ENCODE data around the gene IVD. TPM values are rescaled to one million over a fixed set of nuclear protein-coding genes. Genes with fewer than 3 reads are reported as not detected.
"Not testable (repeated sequence)": the region's sequence is repeated elsewhere in the genome, so short reads cannot be mapped to it uniquely, and the experiment has no call there.

Gene IVD
- total RNA-seq, 2 experiments from 2014 or later = 77.7 to 79.9 TPM

- ATAC-seq (peak; percentile 63), DNase-seq (peak; percentile 48)
- CTCF ChIA-PET = interaction anchor here (1.0 to 3.9 kb wide), 9 partner anchors 10 to 115 kb away, joined by 3 to 19 read pairs (median 7); partner anchors contain the start of gene BAHD1
- peaks cover 78% of the 10 kb centered on the region for H3K4me1 Mint-ChIP-seq (ENCODE audit: low read depth)
- POLR2A ChIA-PET = interaction anchor here (0.5 to 4.2 kb wide), 5 partner anchors 11 to 971 kb away, joined by 3 to 24 read pairs (median 3); partner anchors contain the start of genes BAHD1, CCDC32 and RPUSD2
- H3K36me3 Mint-ChIP-seq (ENCODE audit: low read depth) = peaks cover 2% of the 10 kb centered on the region
- H3K9me3 Mint-ChIP-seq (ENCODE audit: insufficient read depth) = no peaks in the 10 kb centered on the region
- no peaks in the 10 kb centered on the region for H3K27me3 Mint-ChIP-seq (ENCODE audit: low read depth)
- peak overlapping the region; percentile 96 for H3K27ac Mint-ChIP-seq
- H3K4me3 Mint-ChIP-seq = peak overlapping the region; percentile 74
Measured at GRCh38 chr15:40452296-40453090, 46.9 kb downstream of the IVD start.

GRCh38 chr15:40453941-40454340, 48.3 kb downstream of the IVD start:
- not testable (repeated sequence) for H3K27me3 Mint-ChIP-seq (ENCODE audit: low read depth); H3K9me3 Mint-ChIP-seq (ENCODE audit: insufficient read depth); H3K36me3 Mint-ChIP-seq (ENCODE audit: low read depth)
- peak overlapping the region; percentile 74 for H3K4me3 Mint-ChIP-seq
- ATAC-seq (peak; percentile 72), DNase-seq (peak; percentile 71)
- ChIA-PET POLR2A (interaction anchor here (0.9 to 4.2 kb wide), 4 partner anchors 11 to 140 kb away, joined by 3 to 24 read pairs (median 6); partner anchors contain the start of genes BAHD1 and RPUSD2), CTCF (interaction anchor here (1.0 to 3.9 kb wide), 7 partner anchors 11 to 132 kb away, joined by 3 to 19 read pairs (median 6); no protein-coding TSS in a partner anchor)
- H3K27ac Mint-ChIP-seq = peak overlapping the region; percentile 96
- H3K4me1 Mint-ChIP-seq (ENCODE audit: low read depth) = peaks cover 79% of the 10 kb centered on the region

GRCh38 chr15:40454904-40455391, 49.4 kb downstream of the IVD start:
- Mint-ChIP-seq H3K27ac (peak overlapping the region; percentile 96), H3K9me3 (ENCODE audit: insufficient read depth) (no peaks in the 10 kb centered on the region), H3K36me3 (ENCODE audit: low read depth) (peaks cover 4% of the 10 kb centered on the region), H3K27me3 (ENCODE audit: low read depth) (no peaks in the 10 kb centered on the region), H3K4me3 (peak overlapping the region; percentile 74), H3K4me1 (ENCODE audit: low read depth) (peaks cover 73% of the 10 kb centered on the region)
- ChIA-PET POLR2A (interaction anchor here (0.9 to 1.2 kb wide), 2 partner anchors 12 to 139 kb away, joined by 3 to 5 read pairs; no protein-coding TSS in a partner anchor), CTCF (interaction anchor here (0.6 to 3.9 kb wide), 9 partner anchors 14 to 290 kb away, joined by 3 to 13 read pairs (median 4); partner anchors contain the start of gene BAHD1)
- DNase-seq = no peak
- no peak for ATAC-seq

- no peak overlapping the region for H3K4me3 Mint-ChIP-seq
- H3K4me1 Mint-ChIP-seq (ENCODE audit: low read depth) = peaks cover 61% of the 10 kb centered on the region
- ATAC-seq = no peak
- no peak overlapping the region for H3K27ac Mint-ChIP-seq
- no peak for DNase-seq
- ChIA-PET POLR2A (interaction anchor here (1.0 to 1.2 kb wide), 2 partner anchors 13 to 51 kb away, joined by 3 to 4 read pairs; partner anchors contain the start of gene IVD), CTCF (interaction anchor here (0.8 to 3.0 kb wide), 3 partner anchors 12 to 16 kb away, joined by 3 to 10 read pairs (median 9); partner anchors contain the start of gene BAHD1)
- H3K36me3 Mint-ChIP-seq (ENCODE audit: low read depth) = peaks cover 7% of the 10 kb centered on the region
- no peaks in the 10 kb centered on the region for H3K9me3 Mint-ChIP-seq (ENCODE audit: insufficient read depth)
- no peaks in the 10 kb centered on the region for H3K27me3 Mint-ChIP-seq (ENCODE audit: low read depth)
Measured at GRCh38 chr15:40456299-40456712, 50.7 kb downstream of the IVD start.

GRCh38 chr15:40456738-40457137, 51.1 kb downstream of the IVD start:
- ATAC-seq (no peak), DNase-seq (no peak)
- CTCF ChIA-PET = interaction anchor here (0.8 to 3.0 kb wide), 3 partner anchors 13 to 16 kb away, joined by 3 to 10 read pairs (median 9); partner anchors contain the start of gene BAHD1
- Mint-ChIP-seq H3K4me1 (ENCODE audit: low read depth) (peaks cover 57% of the 10 kb centered on the region), H3K36me3 (ENCODE audit: low read depth) (peaks cover 7% of the 10 kb centered on the region), H3K9me3 (ENCODE audit: insufficient read depth) (no peaks in the 10 kb centered on the region), H3K27ac (no peak overlapping the region), H3K4me3 (no peak overlapping the region), H3K27me3 (ENCODE audit: low read depth) (no peaks in the 10 kb centered on the region)
- POLR2A ChIA-PET = interaction anchor here (1.0 to 1.2 kb wide), 2 partner anchors 13 to 52 kb away, joined by 3 to 4 read pairs; partner anchors contain the start of gene IVD

- peaks cover 37% of the 10 kb centered on the region for H3K4me1 Mint-ChIP-seq (ENCODE audit: low read depth)
- H3K9me3 Mint-ChIP-seq (ENCODE audit: insufficient read depth) = no peaks in the 10 kb centered on the region
- DNase-seq (no peak), ATAC-seq (no peak)
- H3K36me3 Mint-ChIP-seq (ENCODE audit: low read depth) = peaks cover 14% of the 10 kb centered on the region
- no peak overlapping the region for H3K27ac Mint-ChIP-seq
- H3K4me3 Mint-ChIP-seq = no peak overlapping the region
- ChIA-PET CTCF (interaction anchor here (2.3 kb wide), 1 partner anchor 11 kb away, joined by 9 read pairs; no protein-coding TSS in a partner anchor), POLR2A (interaction anchor here (0.7 kb wide), 1 partner anchor 11 kb away, joined by 3 read pairs; no protein-coding TSS in a partner anchor)
- H3K27me3 Mint-ChIP-seq (ENCODE audit: low read depth) = no peaks in the 10 kb centered on the region
Measured at GRCh38 chr15:40458495-40459371, 53.1 kb downstream of the IVD start.

- CTCF ChIA-PET = no interaction called here
- no peak overlapping the region for H3K27ac Mint-ChIP-seq
- no peak for ATAC-seq
- DNase-seq = no peak
- H3K9me3 Mint-ChIP-seq (ENCODE audit: insufficient read depth) = no peaks in the 10 kb centered on the region
- no peaks in the 10 kb centered on the region for H3K27me3 Mint-ChIP-seq (ENCODE audit: low read depth)
- no peak overlapping the region for H3K4me3 Mint-ChIP-seq
- POLR2A ChIA-PET = interaction anchor here (0.7 kb wide), 1 partner anchor 11 kb away, joined by 3 read pairs; no protein-coding TSS in a partner anchor
- peaks cover 29% of the 10 kb centered on the region for H3K4me1 Mint-ChIP-seq (ENCODE audit: low read depth)
- H3K36me3 Mint-ChIP-seq (ENCODE audit: low read depth) = peaks cover 15% of the 10 kb centered on the region
Measured at GRCh38 chr15:40459391-40460015, 53.9 kb downstream of the IVD start.

- POLR2A ChIA-PET = no interaction called here
- H3K9me3 Mint-ChIP-seq (ENCODE audit: insufficient read depth) = no peaks in the 10 kb centered on the region
Measured at GRCh38 chr15:40460404-40460803, 54.8 kb downstream of the IVD start.

GRCh38 chr15:40461958-40462357, 56.4 kb downstream of the IVD start:
- Mint-ChIP-seq H3K27me3 (ENCODE audit: low read depth) (no peaks in the 10 kb centered on the region), H3K27ac (no peak overlapping the region), H3K4me3 (no peak overlapping the region), H3K9me3 (ENCODE audit: insufficient read depth) (no peaks in the 10 kb centered on the region), H3K4me1 (ENCODE audit: low read depth) (peaks cover 11% of the 10 kb centered on the region), H3K36me3 (ENCODE audit: low read depth) (peaks cover 31% of the 10 kb centered on the region)
- CTCF ChIA-PET = no interaction called here
- POLR2A ChIA-PET = no interaction called here
- no peak for DNase-seq
- no peak for ATAC-seq

More at GRCh38 chr15:40460404-40460803, 54.8 kb downstream of the IVD start:
- H3K27ac Mint-ChIP-seq = peak overlapping the region; percentile 63
- H3K27me3 Mint-ChIP-seq (ENCODE audit: low read depth) = no peaks in the 10 kb centered on the region
- DNase-seq (no peak), ATAC-seq (no peak)
- peaks cover 20% of the 10 kb centered on the region for H3K4me1 Mint-ChIP-seq (ENCODE audit: low read depth)
- CTCF ChIA-PET = interaction anchor here (0.6 kb wide), 1 partner anchor 59 kb away, joined by 3 read pairs; no protein-coding TSS in a partner anchor
- H3K36me3 Mint-ChIP-seq (ENCODE audit: low read depth) = peaks cover 17% of the 10 kb centered on the region
- no peak overlapping the region for H3K4me3 Mint-ChIP-seq

GRCh38 chr15:40463279-40463678, 57.7 kb downstream of the IVD start:
- Mint-ChIP-seq H3K27me3 (ENCODE audit: low read depth) (no peaks in the 10 kb centered on the region), H3K4me3 (no peak overlapping the region), H3K4me1 (ENCODE audit: low read depth) (peaks cover 12% of the 10 kb centered on the region), H3K36me3 (ENCODE audit: low read depth) (peaks cover 34% of the 10 kb centered on the region), H3K27ac (no peak overlapping the region), H3K9me3 (ENCODE audit: insufficient read depth) (no peaks in the 10 kb centered on the region)
- DNase-seq (no peak), ATAC-seq (no peak)
- CTCF ChIA-PET = interaction anchor here (0.9 kb wide), 1 partner anchor 16 kb away, joined by 3 read pairs; no protein-coding TSS in a partner anchor
- POLR2A ChIA-PET = interaction anchor here (1.4 kb wide), 1 partner anchor 11 kb away, joined by 3 read pairs; no protein-coding TSS in a partner anchor

Data from activated CD8-positive, alpha-beta T cell treated with anti-CD3 and anti-CD28 coated beads, Interleukin-2, amount 10 ng/mL, durations not matched to agents 7 days and 5 days (primary cell).